Tibial nerve (tissue), 4 donors: Measurements from ENCODE around the gene BCKDHB. TPM values are rescaled to one million over a fixed set of nuclear protein-coding genes. Genes with fewer than 3 reads are reported as not detected.

ENCODE experiments used
- DNase-seq, 2 donors: peaks; one replicate each; pipeline ENCODE4 v3.0.0-alpha.2; 2019; ENCODE audit warnings: low spot score in 2 of 2
- H3K27ac ChIP-seq, 4 donors: fragments of 200-600 bp; sonication (generic) in 3 of 4; one replicate each; pipeline ENCODE4 v1.5.1; 2017 to 2019; ENCODE audit warnings: mild to moderate bottlenecking in 1 of 4
- H3K27me3 ChIP-seq, 2 donors: fragments of 200-600 bp; sonication (generic) in 1 of 2; one replicate each; pipeline versions ENCODE4 v1.5.1 to v1.6.0; 2017 to 2019
- H3K36me3 ChIP-seq, 3 donors: fragments of 200-600 bp; sonication (generic); one replicate each; pipeline ENCODE4 v1.5.1; 2018 to 2019
- H3K4me1 ChIP-seq, 4 donors: fragments of 200-600 bp; sonication (generic) in 3 of 4; one replicate each; pipeline ENCODE4 v1.5.1; 2017 to 2019
- H3K4me3 ChIP-seq, 4 donors: fragments of 200-600 bp; sonication (generic) in 3 of 4; one replicate each; pipeline ENCODE4 v1.5.1; 2017 to 2019; ENCODE audit warnings: mild to moderate bottlenecking in 1 of 4, moderate library complexity in 1 of 4
- H3K9me3 ChIP-seq, 4 donors: fragments of 200-600 bp; sonication (generic) in 3 of 4; one replicate each; pipeline ENCODE4 v1.5.1; 2017 to 2019
- EP300 ChIP-seq, 2 donors: sonication (generic); formaldehyde crosslinking; IDR thresholded peaks; one replicate each; pipeline ENCODE4 v1.6.1; 2017; ENCODE audit warnings: antibody characterized with exemption in 2 of 2, mild to moderate bottlenecking in 1 of 2
- POLR2A ChIP-seq, 2 donors: fragments of 450-650 bp; IDR thresholded peaks; one replicate each; pipeline ENCODE4 v1.6.1; 2017; ENCODE audit warnings: antibody characterized with exemption in 2 of 2, mild to moderate bottlenecking in 2 of 2, moderate library complexity in 2 of 2
- WGBS, 2 donors: methylation state at CpG; one replicate each; pipeline ENCODE4 v1.1.5; 2018; 5-methylcytosine and 5-hydroxymethylcytosine counted together
- total RNA-seq, 4 donors: library from RNA; depleted of rRNA; stranded (reverse); fragments of >200 nt; gene quantifications; one replicate each; pipeline ENCODE4 v1.1.0, GENCODE V29; 2016
- TF ChIP-seq, protein P1 (sequence below), 5 experiments: fragments of 200-600 bp in 3 of 5; fragments of 450-650 bp in 2 of 5; sonication (generic) in 3 of 5; IDR thresholded peaks; one replicate each; pipeline ENCODE4 v1.5.1; 2016 to 2019; ENCODE audit warnings: antibody characterized with exemption in 5 of 5, mild to moderate bottlenecking in 3 of 5, moderate library complexity in 2 of 5

BCKDHB gene
- total RNA-seq, 4 donors from 2014 or later: 13.5 to 28.7 (median 23.4) TPM

DNA sequence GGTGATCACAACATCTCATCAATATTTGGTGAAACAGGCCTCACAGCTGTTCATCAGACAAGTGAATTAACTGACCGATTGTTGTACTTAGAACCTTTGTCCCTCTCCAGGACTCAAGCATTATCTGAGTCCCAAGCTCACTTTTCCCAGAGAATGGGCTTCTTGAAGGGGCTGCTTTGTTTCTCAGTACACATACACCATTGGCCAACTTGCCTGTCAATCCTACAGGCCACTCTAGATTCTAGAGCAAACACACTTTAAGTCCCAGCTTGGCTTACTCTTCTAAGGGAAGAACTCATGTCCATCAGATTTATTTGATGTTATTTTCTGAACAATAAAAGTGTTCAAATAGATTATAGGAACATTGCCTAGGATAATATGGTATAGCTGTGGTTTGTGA, 249.5 kb downstream of the BCKDHB start:
- no peaks in the 10 kb centered on the region for H3K9me3 ChIP-seq
- H3K4me1 ChIP-seq: peaks cover 0 to 21% (median 2%) of the 10 kb centered on the region in 4 donors
- no peaks in the 10 kb centered on the region for H3K27me3 ChIP-seq
- no peak overlapping the region for H3K4me3 ChIP-seq
- WGBS, 2 donors: 67 to 75% methylated on average over 1 of the region's 1 CpG
- no peaks in the 10 kb centered on the region for H3K36me3 ChIP-seq
- TF ChIP-seq, protein P1, sequence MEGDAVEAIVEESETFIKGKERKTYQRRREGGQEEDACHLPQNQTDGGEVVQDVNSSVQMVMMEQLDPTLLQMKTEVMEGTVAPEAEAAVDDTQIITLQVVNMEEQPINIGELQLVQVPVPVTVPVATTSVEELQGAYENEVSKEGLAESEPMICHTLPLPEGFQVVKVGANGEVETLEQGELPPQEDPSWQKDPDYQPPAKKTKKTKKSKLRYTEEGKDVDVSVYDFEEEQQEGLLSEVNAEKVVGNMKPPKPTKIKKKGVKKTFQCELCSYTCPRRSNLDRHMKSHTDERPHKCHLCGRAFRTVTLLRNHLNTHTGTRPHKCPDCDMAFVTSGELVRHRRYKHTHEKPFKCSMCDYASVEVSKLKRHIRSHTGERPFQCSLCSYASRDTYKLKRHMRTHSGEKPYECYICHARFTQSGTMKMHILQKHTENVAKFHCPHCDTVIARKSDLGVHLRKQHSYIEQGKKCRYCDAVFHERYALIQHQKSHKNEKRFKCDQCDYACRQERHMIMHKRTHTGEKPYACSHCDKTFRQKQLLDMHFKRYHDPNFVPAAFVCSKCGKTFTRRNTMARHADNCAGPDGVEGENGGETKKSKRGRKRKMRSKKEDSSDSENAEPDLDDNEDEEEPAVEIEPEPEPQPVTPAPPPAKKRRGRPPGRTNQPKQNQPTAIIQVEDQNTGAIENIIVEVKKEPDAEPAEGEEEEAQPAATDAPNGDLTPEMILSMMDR (IDR thresholded peaks at IDR 0.05): no peak
- TF ChIP-seq POLR2A (IDR thresholded peaks at IDR 0.05): no peak
- no peak for TF ChIP-seq EP300 (IDR thresholded peaks at IDR 0.05)
- DNase-seq: no peak
- H3K27ac ChIP-seq: peak overlapping the region in 1 of 4 donors; percentile 30

- TF ChIP-seq POLR2A (IDR thresholded peaks at IDR 0.05) (no peak), EP300 (IDR thresholded peaks at IDR 0.05) (no peak)
- TF ChIP-seq, protein P1 (IDR thresholded peaks at IDR 0.05): no peak
- no peaks in the 10 kb centered on the region for H3K27me3 ChIP-seq
- no peaks in the 10 kb centered on the region for H3K9me3 ChIP-seq
- 52 to 75% methylated on average over 2 of the region's 2 CpGs for WGBS, 2 donors
- H3K36me3 ChIP-seq: no peaks in the 10 kb centered on the region
- no peak for DNase-seq
- H3K4me3 ChIP-seq: no peak overlapping the region
- H3K4me1 ChIP-seq: peaks cover 0 to 25% (median 2%) of the 10 kb centered on the region in 4 donors
- H3K27ac ChIP-seq: no peak overlapping the region
Observed at GRCh38 chr6:80356545-80356944, 250.1 kb downstream of the BCKDHB start.

GRCh38 chr6:80357081-80357480, 250.6 kb downstream of the BCKDHB start:
- no peaks in the 10 kb centered on the region for H3K27me3 ChIP-seq
- H3K4me1 ChIP-seq: peaks cover 0 to 25% (median 2%) of the 10 kb centered on the region in 4 donors
- TF ChIP-seq, protein P1 (IDR thresholded peaks at IDR 0.05): no peak
- TF ChIP-seq EP300 (IDR thresholded peaks at IDR 0.05): no peak
- TF ChIP-seq POLR2A (IDR thresholded peaks at IDR 0.05): no peak
- WGBS, 2 donors: 83 to 95% methylated on average over 2 of the region's 2 CpGs
- H3K9me3 ChIP-seq: no peaks in the 10 kb centered on the region
- H3K36me3 ChIP-seq: no peaks in the 10 kb centered on the region
- DNase-seq: no peak
- no peak overlapping the region for H3K4me3 ChIP-seq
- H3K27ac ChIP-seq: peak overlapping the region in 1 of 4 donors; percentile 18

DNA sequence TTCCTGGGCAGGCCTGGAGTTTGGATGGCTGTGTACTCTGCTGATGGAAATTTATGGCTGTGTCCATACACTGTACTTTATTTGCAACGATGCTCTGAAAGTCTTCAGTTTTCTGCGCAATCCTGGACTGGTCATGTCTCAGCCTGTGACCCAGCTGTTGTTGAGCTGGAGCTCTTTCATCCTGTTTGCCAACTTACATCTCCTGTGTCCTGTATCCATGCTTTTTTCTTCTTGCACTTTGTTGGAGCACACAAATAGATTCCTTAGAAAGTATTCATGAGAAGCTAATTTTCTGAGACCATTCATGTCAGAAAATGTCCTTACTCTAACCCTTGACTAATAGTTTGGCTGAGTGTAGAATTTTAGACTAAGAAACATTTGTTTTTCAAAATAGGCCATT, 251.2 kb downstream of the BCKDHB start:
- Histone ChIP-seq H3K4me3 (no peak overlapping the region), H3K27me3 (no peaks in the 10 kb centered on the region), H3K9me3 (no peaks in the 10 kb centered on the region), H3K4me1 (peaks cover 0 to 25% (median 2%) of the 10 kb centered on the region in 4 donors), H3K27ac (peak overlapping the region in 1 of 4 donors; percentile 18), H3K36me3 (no peaks in the 10 kb centered on the region)
- WGBS, 2 donors: 37 to 42% methylated on average over 2 of the region's 2 CpGs
- no peak for DNase-seq
- TF ChIP-seq, protein P1 (IDR thresholded peaks at IDR 0.05): no peak
- no peak for TF ChIP-seq POLR2A (IDR thresholded peaks at IDR 0.05)
- TF ChIP-seq EP300 (IDR thresholded peaks at IDR 0.05): no peak

DNA sequence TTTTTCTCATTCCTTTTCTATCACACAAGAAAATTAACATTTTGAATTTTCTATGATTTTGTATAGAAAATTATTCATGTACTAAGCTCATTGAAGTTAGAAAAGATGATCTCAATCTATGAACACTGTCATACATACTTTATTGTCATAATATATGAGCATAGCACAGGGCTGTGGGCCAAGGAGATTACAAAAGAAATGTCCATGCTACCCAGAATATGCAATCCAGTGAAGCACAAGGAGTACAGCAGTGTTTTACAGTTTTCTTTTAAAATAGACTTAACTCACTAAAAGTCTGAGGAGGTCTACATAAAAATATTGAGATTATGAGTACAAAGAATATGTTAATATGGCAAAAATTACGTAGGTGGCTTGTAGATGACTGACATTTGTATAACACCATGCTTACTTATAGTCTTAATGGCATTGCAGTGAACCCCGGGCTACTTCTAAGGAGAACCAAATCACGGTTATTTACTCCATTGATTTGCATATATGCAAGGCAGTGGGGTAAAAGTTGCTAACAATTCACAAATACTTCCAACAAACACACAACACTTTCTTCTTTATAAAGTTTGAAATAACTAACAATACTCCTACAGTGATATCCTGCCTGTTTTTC, 257.1 kb downstream of the BCKDHB start:
- H3K4me3 ChIP-seq: no peak overlapping the region
- 66 to 73% methylated on average over 3 of the region's 3 CpGs for WGBS, 2 donors
- H3K9me3 ChIP-seq: no peaks in the 10 kb centered on the region
- H3K4me1 ChIP-seq: peaks cover 0 to 4% (median 0%) of the 10 kb centered on the region in 4 donors
- TF ChIP-seq, protein P1 (IDR thresholded peaks at IDR 0.05): no peak
- no peak for TF ChIP-seq POLR2A (IDR thresholded peaks at IDR 0.05)
- TF ChIP-seq EP300 (IDR thresholded peaks at IDR 0.05): no peak
- DNase-seq: no peak
- no peaks in the 10 kb centered on the region for H3K27me3 ChIP-seq
- H3K27ac ChIP-seq: no peak overlapping the region
- H3K36me3 ChIP-seq: no peaks in the 10 kb centered on the region
